Central memory CD8-positive, alpha-beta T cell (primary cell): ENCODE results near the gene CRYGC.
"Not testable (repeated sequence)": the region's sequence is repeated elsewhere in the genome, so short reads cannot be mapped to it uniquely, and the experiment has no call there.

Source experiments
- ATAC-seq: fragments of 150-1000 bp; cut with Tn5 transposase; replicated peaks from 2 replicates; pipeline ENCODE4 v1.10.0; 2022; ENCODE audit warnings: mild to moderate bottlenecking, moderate FRiP score, moderate number of reproducible peaks; ENCODE audit not compliant: poor library complexity, severe bottlenecking; ENCODE audit errors: extremely low read depth
- DNase-seq, 2 donors: peaks; one replicate each; pipeline ENCODE4 v3.0.0; 2021; ENCODE audit warnings: low spot score in 2 of 2
- H3K27ac Mint-ChIP-seq: one replicate; pipeline ENCODE4 v1.8.0; 2022; ENCODE audit warnings: low read depth, mild to moderate bottlenecking, moderate library complexity, mixed read lengths
- H3K27me3 Mint-ChIP-seq: one replicate; pipeline ENCODE4 v1.8.0; 2022; ENCODE audit warnings: mixed read lengths
- H3K36me3 Mint-ChIP-seq: one replicate; pipeline ENCODE4 v1.8.0; 2022; ENCODE audit warnings: mild to moderate bottlenecking, moderate library complexity, mixed read lengths; ENCODE audit not compliant: insufficient read depth
- H3K4me1 Mint-ChIP-seq: one replicate; pipeline ENCODE4 v1.8.0; 2022; ENCODE audit warnings: mixed read lengths
- H3K4me3 Mint-ChIP-seq: one replicate; pipeline ENCODE4 v1.8.0; 2022; ENCODE audit warnings: mild to moderate bottlenecking, moderate library complexity, mixed read lengths
- H3K9me3 Mint-ChIP-seq: one replicate; pipeline ENCODE4 v1.8.0; 2022; ENCODE audit warnings: mixed read lengths

CRYGC gene

DNA sequence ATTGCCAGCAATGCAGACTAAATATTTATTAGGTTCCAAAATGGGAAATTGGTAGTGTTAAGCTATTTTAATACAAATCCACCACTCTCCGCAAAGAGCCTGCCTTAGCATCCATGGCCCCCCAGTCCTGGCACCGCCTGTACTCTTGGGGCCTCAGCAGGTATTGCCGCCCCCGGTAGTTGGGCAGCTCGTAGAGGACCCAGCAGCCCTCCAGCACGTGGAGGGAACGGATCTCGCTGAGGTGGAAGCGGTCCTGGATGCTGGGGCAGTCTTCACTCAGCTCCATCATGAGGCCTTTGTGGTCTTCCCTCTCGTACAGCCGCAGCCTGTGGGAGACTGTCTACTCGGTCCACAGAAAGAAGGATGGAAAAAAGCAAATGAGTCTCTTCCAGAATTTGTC, 1.5 kb downstream of the CRYGC start:
- Mint-ChIP-seq H3K27ac (no peak overlapping the region), H3K4me3 (no peak overlapping the region), H3K36me3 (no peaks in the 10 kb centered on the region), H3K4me1 (peaks cover 10% of the 10 kb centered on the region), H3K27me3 (peaks cover 35% of the 10 kb centered on the region), H3K9me3 (no peaks in the 10 kb centered on the region)
- DNase-seq: no peak
- ATAC-seq: no peak

DNA sequence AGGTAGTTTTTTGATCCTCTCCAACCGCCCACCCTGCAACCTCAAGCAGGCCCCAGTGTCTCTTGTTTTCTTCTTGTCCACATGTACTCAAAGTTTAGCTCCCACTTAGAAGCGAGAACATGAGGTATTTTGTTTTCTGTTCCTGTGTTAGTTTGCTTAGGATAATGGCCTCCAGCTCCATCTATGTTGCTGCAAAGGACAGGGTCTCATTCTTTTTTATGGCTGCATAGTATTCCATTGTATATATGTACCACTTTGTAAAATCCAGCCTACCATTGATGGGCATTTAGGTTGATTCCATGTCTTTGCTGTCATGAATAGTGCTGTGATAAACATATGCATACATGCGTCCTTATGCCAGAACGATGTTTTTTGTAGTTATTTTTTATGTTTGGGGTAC, 2.5 kb downstream of the CRYGC start:
- DNase-seq: no peak
- H3K27me3 Mint-ChIP-seq: peaks cover 30% of the 10 kb centered on the region

DNA sequence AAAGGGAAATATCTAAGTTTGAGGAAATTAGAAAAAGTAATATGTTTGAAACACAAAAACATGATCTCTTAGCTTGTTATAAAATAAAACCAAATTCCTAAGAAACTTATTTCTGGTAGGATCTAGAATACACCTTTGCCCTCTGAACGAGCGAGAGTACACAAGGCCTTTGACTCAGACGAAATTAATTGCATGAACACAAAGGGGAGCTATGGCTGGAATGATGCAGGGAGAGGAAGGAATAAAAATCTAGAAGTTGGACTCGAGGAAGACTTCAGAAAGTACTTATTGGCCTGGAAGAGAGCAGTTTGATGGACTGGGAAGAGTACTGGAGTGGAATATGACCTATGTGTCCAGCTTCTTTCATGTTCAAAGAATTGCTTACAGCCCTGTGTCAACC, 4.4 kb downstream of the CRYGC start:
- no peaks in the 10 kb centered on the region for H3K36me3 Mint-ChIP-seq
- ATAC-seq (no peak), DNase-seq (no peak)
- no peaks in the 10 kb centered on the region for H3K9me3 Mint-ChIP-seq
- H3K4me1 Mint-ChIP-seq: peaks cover 10% of the 10 kb centered on the region
- H3K27ac Mint-ChIP-seq: no peak overlapping the region
- no peak overlapping the region for H3K4me3 Mint-ChIP-seq
- peaks cover 41% of the 10 kb centered on the region for H3K27me3 Mint-ChIP-seq

More for the DNA sequence above, 2.5 kb downstream of the CRYGC start:
- Mint-ChIP-seq H3K4me1 (peaks cover 10% of the 10 kb centered on the region), H3K27ac (no peak overlapping the region), H3K4me3 (no peak overlapping the region), H3K36me3 (no peaks in the 10 kb centered on the region), H3K9me3 (no peaks in the 10 kb centered on the region)
- ATAC-seq: no peak

DNA sequence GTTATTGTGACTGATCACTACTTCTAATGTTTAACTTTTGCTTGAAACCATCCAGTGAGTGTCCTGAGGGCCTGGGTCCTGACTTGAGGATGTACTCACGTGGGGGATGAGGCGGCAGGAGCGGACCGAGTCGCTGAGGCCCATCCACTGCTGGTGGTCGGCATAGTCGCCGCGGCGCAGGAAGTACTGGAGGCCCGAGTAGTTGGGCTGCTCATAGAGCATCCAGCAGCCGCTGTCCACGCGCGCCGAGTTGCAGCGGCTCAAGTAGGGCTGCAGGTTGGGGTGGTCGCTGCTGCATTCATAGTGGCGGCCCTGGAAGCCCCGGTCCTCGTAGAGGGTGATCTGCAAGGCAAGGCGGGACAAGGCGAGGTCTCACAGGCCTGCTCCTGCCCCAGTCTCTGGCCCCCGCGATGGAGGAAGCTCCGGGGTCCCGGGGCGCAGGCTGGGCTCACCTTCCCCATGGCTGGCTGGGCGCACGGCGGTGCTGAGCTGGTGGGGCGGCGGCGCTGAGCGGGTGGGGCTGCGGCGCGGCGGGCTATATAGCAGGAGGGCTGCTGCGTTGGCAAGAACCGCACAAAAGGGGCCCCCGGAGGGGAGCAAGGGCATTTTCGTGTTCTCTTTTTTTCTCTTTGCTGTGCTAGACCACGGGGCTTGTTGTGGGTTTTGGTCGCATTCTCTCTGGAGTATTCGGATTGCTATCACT, 5.5 kb downstream of the CRYGC start, which contains the start of gene CRYGD:
Gene CRYGD (minus strand): TSS at position 512 of the 703 bp plus-strand sequence. CDS start 51 bp downstream, at position 461.
- ATAC-seq, H3K36me3 Mint-ChIP-seq, H3K9me3 Mint-ChIP-seq, DNase-seq, H3K4me3 Mint-ChIP-seq, H3K27ac Mint-ChIP-seq: not testable (repeated sequence)
- Mint-ChIP-seq H3K27me3 (peaks cover 41% of the 10 kb centered on the region), H3K4me1 (peaks cover 10% of the 10 kb centered on the region)

DNA sequence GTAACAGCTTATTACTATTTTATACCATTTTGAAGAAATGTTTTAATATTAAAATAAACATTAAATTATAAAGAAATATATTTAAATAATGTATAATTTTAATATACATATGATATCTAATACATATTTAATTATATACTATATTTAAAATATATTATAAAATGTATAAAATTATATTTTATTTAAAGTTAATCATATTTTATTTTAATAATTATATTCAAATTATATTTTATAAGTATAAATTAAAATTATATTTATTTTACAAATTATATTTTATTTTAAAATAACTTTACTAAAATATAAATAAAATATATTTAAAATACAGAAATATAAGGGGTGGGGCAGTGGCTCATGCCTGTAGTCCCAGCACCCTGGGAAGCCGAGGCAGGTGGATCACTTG, 7.4 kb downstream of the CRYGC start:
- Mint-ChIP-seq H3K9me3 (no peaks in the 10 kb centered on the region), H3K27ac (no peak overlapping the region), H3K4me3 (no peak overlapping the region), H3K36me3 (no peaks in the 10 kb centered on the region), H3K27me3 (peaks cover 41% of the 10 kb centered on the region), H3K4me1 (peaks cover 10% of the 10 kb centered on the region)
- ATAC-seq: no peak
- no peak for DNase-seq

DNA sequence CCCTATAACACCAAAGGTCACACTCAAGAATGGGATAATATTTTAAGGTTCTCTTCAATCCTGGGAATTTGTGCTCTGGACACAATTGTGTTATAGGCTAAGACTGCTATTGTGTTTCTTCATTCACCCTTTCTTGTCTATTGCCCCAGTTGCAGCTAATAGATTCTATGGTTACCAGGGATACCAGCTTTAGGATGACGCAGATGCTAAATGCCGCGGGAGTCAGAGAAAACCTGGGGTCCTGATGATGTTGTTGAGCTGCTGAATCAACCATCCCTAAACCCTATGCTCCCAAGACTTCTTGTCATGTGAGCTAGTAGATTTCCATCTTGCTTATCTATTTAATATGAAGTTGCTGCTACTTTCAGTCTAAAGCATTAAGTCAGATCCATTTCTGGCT, 10.7 kb downstream of the CRYGC start:
- no peak overlapping the region for H3K4me3 Mint-ChIP-seq
- no peak overlapping the region for H3K27ac Mint-ChIP-seq
- ATAC-seq (no peak), DNase-seq (no peak)
- peaks cover 1% of the 10 kb centered on the region for H3K4me1 Mint-ChIP-seq
- no peaks in the 10 kb centered on the region for H3K9me3 Mint-ChIP-seq
- H3K27me3 Mint-ChIP-seq: peaks cover 17% of the 10 kb centered on the region
- no peaks in the 10 kb centered on the region for H3K36me3 Mint-ChIP-seq

DNA sequence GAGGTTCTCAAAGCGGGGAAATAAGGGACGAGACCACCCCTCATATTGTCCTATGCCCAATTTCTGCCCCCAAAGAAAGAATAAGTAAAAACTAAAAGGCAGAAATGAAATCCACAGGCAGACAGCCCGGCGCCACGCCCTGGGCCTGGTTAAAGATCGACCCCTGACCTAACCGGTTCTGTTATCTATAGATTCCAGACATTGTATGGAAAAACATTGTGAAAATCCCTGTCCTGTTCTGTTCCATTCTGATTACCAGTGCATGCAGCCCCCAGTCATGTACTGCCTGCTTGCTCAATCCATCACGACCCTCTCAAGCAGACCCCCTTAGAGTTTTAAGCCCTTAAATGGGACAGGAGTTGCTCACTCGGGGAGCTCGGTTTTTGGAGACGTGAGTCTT, 12.2 kb downstream of the CRYGC start:
- not testable (repeated sequence) for H3K36me3 Mint-ChIP-seq, DNase-seq, ATAC-seq, H3K27ac Mint-ChIP-seq, H3K9me3 Mint-ChIP-seq, H3K4me1 Mint-ChIP-seq, H3K4me3 Mint-ChIP-seq
- H3K27me3 Mint-ChIP-seq: peaks cover 11% of the 10 kb centered on the region

DNA sequence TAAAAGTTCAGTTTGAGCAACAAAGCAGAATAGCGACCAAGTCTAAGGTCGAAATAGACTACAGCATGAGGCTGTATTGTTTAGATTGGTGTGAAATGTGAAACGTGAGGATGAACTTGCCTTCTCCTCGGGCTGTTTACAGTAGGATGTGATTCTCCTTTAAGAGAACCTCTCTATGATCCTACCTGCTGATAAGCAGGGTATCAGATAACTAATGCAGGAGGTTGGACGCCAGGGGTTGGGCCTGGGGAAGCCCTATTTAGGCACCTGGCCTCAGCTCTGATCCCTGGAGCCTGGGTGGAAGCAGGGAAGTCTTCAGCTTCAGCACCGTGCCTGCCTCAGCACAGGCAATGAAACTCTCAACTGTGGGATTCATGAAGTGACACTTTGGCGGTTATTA, 16.7 kb downstream of the CRYGC start:
- DNase-seq: no peak

DNA sequence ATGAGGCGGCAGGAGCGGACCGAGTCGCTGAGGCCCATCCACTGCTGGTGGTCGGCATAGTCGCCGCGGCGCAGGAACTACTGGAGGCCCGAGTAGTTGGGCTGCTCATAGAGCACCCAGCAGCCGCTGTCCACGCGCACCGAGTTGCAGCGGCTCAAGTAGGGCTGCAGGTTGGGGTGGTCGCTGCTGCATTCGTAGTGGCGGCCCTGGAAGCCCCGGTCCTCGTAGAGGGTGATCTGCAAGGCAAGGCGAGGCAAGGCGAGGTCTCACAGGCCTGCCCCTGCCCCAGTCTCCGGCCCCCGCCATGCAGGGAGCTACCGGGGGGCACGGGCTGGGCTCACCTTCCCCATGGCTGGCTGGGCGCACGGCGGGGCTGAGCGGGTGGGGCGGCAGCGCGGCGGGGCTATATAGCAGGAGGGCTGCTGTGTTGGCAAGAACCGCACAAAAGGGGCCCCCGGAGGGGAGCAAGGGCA, 17.3 kb downstream of the CRYGC start:
- not testable (repeated sequence) for H3K4me3 Mint-ChIP-seq, H3K36me3 Mint-ChIP-seq, H3K9me3 Mint-ChIP-seq, ATAC-seq, DNase-seq, H3K4me1 Mint-ChIP-seq, H3K27ac Mint-ChIP-seq
- peaks cover 18% of the 10 kb centered on the region for H3K27me3 Mint-ChIP-seq

More for the DNA sequence above, 16.7 kb downstream of the CRYGC start:
- no peak for ATAC-seq
- Mint-ChIP-seq H3K27ac (no peak overlapping the region), H3K9me3 (no peaks in the 10 kb centered on the region), H3K27me3 (peaks cover 15% of the 10 kb centered on the region), H3K36me3 (no peaks in the 10 kb centered on the region), H3K4me3 (no peak overlapping the region), H3K4me1 (no peaks in the 10 kb centered on the region)

DNA sequence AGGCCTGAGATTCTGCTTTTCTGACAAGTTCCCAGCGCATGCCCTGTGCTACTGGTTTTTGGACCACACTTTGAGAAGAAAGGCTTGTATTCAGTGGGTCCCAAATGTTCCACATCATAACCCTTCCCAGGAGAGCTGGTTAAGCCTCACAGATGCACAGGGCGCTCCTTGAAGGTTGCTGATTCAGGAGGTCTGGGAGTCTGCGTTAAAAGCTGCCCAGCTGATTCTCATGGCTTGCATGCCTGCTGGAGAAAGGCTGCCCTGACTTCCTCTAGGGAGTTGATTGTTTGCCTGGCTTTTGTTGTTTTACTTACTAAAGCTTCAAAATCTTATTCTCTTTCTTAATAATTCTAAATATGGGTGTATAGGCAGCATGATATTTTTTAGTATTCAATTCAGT, 26.0 kb downstream of the CRYGC start:
- Mint-ChIP-seq H3K36me3 (peaks cover 3% of the 10 kb centered on the region), H3K27ac (no peak overlapping the region), H3K4me1 (peaks cover 8% of the 10 kb centered on the region), H3K27me3 (peaks cover 38% of the 10 kb centered on the region), H3K4me3 (no peak overlapping the region), H3K9me3 (no peaks in the 10 kb centered on the region)
- DNase-seq (no peak), ATAC-seq (no peak)

DNA sequence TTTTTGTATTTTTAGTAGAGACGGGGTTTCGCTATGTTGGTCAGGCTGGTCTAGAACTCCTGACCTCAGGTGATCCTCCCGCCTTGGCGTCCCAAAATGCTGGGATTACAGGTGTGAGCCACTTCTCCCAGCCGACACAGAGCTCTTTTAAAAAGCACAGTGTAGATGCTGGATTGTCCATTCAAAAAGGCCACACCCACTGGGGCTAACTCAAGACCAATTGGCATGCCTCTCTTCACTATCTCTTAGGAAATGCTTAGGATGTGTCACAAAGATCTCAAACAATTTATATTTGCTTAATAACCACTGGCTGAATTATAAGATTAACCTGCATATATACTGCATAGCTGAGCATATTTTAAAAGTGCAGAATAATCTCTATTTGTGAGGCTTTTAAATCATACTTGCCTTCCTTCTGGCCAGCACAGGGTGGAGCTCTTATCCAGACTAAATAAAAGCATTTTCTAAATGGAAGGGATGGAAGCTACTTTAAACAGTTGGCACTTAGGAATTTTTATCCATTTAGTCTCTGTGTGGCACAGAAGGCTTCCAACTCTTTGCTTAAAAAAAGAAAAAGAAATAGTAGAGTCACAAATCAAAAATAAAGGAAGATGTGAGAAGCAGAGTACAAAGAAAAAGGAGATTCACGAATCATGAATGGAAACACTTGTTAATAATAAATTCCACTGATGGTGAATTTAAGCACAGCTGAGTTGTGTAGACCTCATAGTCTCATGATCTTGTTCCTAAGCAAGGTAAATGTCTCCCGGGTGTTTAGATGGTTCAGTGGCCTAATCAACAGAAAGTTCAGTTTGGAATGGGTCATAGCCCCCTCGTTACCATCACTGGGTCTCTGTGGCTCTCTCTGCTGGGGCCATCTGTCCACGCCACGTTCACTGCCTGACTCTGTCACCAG, 27.7 kb downstream of the CRYGC start:
- peaks cover 8% of the 10 kb centered on the region for H3K4me1 Mint-ChIP-seq
- ATAC-seq (no peak), DNase-seq (no peak)
- no peaks in the 10 kb centered on the region for H3K9me3 Mint-ChIP-seq
- H3K27ac Mint-ChIP-seq: no peak overlapping the region
- H3K36me3 Mint-ChIP-seq: peaks cover 3% of the 10 kb centered on the region
- no peak overlapping the region for H3K4me3 Mint-ChIP-seq
- peaks cover 28% of the 10 kb centered on the region for H3K27me3 Mint-ChIP-seq

DNA sequence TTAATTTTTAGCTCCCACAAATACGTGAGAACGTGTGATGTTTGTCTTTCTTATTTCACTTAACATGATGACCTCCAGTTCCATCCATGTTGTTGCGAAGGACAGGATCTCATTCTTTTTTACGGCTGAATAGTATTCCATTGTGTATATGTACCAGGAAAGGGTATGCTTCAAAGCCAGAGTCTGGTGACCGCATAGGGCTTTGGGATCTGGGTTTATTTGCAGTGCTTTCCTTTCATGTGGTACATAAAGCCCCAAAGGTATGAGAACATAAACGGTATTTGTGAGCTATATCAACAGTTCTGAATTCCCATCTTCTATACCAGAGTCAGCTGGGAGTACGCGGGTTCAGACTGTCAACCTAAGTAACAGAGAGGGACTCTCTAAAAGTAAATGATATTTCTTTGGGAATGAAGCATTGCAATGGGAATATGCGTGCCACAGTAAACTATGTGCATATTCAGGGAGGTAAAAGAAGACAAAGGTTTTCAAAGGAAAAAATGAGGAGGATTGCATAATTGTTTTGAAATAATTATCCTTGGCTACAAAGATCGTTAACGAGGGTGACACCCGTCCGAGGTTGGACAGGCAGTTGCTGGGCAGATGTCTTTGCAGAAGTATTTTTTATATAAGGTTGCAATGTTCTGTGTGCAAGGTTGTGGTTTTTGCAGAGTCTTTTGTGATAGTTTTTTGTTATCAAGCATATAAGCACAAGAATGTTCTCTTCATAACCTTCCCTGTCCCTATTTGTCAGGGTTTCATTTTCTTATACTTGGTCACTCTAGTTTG, 29.8 kb downstream of the CRYGC start:
- H3K27me3 Mint-ChIP-seq: peaks cover 7% of the 10 kb centered on the region
- DNase-seq (no peak), ATAC-seq (peak; percentile 7)
- peaks cover 8% of the 10 kb centered on the region for H3K4me1 Mint-ChIP-seq
- H3K36me3 Mint-ChIP-seq: peaks cover 3% of the 10 kb centered on the region
- peak overlapping the region; percentile 13 for H3K27ac Mint-ChIP-seq
- H3K9me3 Mint-ChIP-seq: no peaks in the 10 kb centered on the region
- H3K4me3 Mint-ChIP-seq: no peak overlapping the region
